OCI-LY7 (cell line): ENCODE data around the gene GADL1.

ENCODE experiments used
- CTCF ChIP-seq: fragments of 200-600 bp; sonication (generic); conservative IDR thresholded peaks from 2 replicates; pipeline ENCODE4 v1.5.1; 2014; ENCODE audit warnings: mild to moderate bottlenecking, antibody characterized with exemption, low read length, moderate library complexity, mixed read lengths
- EZH2phosphoT487 ChIP-seq: fragments of 200-600 bp; sonication (generic); IDR thresholded peaks from 2 replicates; pipeline ENCODE4 v1.6.1; 2018; ENCODE audit warnings: low read depth, borderline replicate concordance, mild to moderate bottlenecking, mixed run types, antibody characterized with exemption, low read length, moderate library complexity, mixed read lengths

GRCh38 chr3:30764891-30765290 lies 129.6 kb downstream of the GADL1 start:
- TF ChIP-seq EZH2phosphoT487 = no peak
- TF ChIP-seq CTCF = no peak
